Measurements from ENCODE around the gene TXNL1. TPM values are rescaled to one million over a fixed set of nuclear protein-coding genes. Genes with fewer than 3 reads are reported as not detected.
A peak's percentile ranks its signal among the peaks of the same experiment; 100 is the strongest.

The TXNL1 gene
- total and polyA plus RNA-seq, 2 of the 13 experiments (the other 11 are each of a cell fraction or from before 2014, with no cell fraction given): 41.9 to 73.1 TPM

DNA sequence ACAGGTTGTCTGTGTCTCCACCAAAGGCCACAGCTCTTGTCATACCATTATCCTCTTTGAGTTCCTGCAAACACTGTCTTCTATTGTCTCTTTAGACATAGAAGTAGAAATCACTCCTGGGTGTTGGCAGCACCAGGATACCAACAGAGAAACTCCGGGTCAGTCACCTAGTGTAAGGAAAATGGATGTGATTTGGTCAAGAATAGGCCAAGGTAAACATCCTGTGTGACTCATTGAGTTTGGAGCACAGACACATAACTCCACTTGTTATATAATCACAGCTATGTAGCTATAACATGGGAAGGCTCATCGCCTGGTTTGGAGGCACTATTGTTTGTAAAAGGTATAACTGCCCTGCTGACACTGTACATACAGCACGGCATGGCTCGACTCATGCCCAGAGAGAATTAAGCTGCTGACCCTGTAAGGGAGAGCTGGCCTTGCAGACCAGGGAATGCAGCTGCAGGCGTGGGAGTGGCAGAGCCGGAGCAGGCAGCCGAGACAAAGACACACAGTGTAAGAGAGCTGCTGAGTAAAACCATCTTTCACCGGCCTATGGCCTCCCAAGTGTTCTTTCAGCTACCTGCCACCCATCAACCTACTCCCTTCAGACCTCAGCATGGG, 3.4 kb upstream of the TXNL1 start (continued):
- TF ChIP-seq, protein P1, sequence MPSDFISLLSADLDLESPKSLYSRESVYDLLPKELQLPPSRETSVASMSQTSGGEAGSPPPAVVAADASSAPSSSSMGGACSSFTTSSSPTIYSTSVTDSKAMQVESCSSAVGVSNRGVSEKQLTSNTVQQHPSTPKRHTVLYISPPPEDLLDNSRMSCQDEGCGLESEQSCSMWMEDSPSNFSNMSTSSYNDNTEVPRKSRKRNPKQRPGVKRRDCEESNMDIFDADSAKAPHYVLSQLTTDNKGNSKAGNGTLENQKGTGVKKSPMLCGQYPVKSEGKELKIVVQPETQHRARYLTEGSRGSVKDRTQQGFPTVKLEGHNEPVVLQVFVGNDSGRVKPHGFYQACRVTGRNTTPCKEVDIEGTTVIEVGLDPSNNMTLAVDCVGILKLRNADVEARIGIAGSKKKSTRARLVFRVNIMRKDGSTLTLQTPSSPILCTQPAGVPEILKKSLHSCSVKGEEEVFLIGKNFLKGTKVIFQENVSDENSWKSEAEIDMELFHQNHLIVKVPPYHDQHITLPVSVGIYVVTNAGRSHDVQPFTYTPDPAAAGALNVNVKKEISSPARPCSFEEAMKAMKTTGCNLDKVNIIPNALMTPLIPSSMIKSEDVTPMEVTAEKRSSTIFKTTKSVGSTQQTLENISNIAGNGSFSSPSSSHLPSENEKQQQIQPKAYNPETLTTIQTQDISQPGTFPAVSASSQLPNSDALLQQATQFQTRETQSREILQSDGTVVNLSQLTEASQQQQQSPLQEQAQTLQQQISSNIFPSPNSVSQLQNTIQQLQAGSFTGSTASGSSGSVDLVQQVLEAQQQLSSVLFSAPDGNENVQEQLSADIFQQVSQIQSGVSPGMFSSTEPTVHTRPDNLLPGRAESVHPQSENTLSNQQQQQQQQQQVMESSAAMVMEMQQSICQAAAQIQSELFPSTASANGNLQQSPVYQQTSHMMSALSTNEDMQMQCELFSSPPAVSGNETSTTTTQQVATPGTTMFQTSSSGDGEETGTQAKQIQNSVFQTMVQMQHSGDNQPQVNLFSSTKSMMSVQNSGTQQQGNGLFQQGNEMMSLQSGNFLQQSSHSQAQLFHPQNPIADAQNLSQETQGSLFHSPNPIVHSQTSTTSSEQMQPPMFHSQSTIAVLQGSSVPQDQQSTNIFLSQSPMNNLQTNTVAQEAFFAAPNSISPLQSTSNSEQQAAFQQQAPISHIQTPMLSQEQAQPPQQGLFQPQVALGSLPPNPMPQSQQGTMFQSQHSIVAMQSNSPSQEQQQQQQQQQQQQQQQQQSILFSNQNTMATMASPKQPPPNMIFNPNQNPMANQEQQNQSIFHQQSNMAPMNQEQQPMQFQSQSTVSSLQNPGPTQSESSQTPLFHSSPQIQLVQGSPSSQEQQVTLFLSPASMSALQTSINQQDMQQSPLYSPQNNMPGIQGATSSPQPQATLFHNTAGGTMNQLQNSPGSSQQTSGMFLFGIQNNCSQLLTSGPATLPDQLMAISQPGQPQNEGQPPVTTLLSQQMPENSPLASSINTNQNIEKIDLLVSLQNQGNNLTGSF (CRISPR knock-in tag; IDR thresholded peaks at IDR 0.05): no peak
- TF ChIP-seq ZBTB7B (CRISPR knock-in tag; IDR thresholded peaks at IDR 0.05) (no peak), HMG20A (CRISPR knock-in tag; IDR thresholded peaks at IDR 0.05; ENCODE audit: borderline replicate concordance) (peak; percentile 75; the same call in 1 of the 2 replicates), FOXK1 (CRISPR knock-in tag; IDR thresholded peaks at IDR 0.05; ENCODE audit: borderline replicate concordance, low read depth) (peak; percentile 59; the same call in 1 of the 2 replicates), SMAD1 (CRISPR knock-in tag; IDR thresholded peaks at IDR 0.05; ENCODE audit: borderline replicate concordance, low read depth) (no peak), MXD4 (CRISPR knock-in tag; IDR thresholded peaks at IDR 0.05) (no peak), FOSL1 (CRISPR knock-in tag; IDR thresholded peaks at IDR 0.05; ENCODE audit: borderline replicate concordance) (peak; percentile 75; the same call in 1 of the 2 replicates), PPARG (CRISPR knock-in tag; conservative IDR thresholded peaks at IDR 0.05) (no peak), EP300 (IDR thresholded peaks at IDR 0.05; ENCODE audit: low read depth in 2 of 2, low read length in 2 of 2) (no peak), EP300 (CRISPR knock-in tag; IDR thresholded peaks at IDR 0.05; ENCODE audit: borderline replicate concordance) (peak; percentile 20; the same call in 1 of the 2 replicates), MYNN (CRISPR knock-in tag; IDR thresholded peaks at IDR 0.05; ENCODE audit: low read depth) (no peak)
- TF ChIP-seq, protein P2, sequence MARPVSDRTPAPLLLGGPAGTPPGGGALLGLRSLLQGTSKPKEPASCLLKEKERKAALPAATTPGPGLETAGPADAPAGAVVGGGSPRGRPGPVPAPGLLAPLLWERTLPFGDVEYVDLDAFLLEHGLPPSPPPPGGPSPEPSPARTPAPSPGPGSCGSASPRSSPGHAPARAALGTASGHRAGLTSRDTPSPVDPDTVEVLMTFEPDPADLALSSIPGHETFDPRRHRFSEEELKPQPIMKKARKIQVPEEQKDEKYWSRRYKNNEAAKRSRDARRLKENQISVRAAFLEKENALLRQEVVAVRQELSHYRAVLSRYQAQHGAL (CRISPR knock-in tag; IDR thresholded peaks at IDR 0.05; ENCODE audit: not compliant biosample characterization): no peak
- TF ChIP-seq, protein P3, sequence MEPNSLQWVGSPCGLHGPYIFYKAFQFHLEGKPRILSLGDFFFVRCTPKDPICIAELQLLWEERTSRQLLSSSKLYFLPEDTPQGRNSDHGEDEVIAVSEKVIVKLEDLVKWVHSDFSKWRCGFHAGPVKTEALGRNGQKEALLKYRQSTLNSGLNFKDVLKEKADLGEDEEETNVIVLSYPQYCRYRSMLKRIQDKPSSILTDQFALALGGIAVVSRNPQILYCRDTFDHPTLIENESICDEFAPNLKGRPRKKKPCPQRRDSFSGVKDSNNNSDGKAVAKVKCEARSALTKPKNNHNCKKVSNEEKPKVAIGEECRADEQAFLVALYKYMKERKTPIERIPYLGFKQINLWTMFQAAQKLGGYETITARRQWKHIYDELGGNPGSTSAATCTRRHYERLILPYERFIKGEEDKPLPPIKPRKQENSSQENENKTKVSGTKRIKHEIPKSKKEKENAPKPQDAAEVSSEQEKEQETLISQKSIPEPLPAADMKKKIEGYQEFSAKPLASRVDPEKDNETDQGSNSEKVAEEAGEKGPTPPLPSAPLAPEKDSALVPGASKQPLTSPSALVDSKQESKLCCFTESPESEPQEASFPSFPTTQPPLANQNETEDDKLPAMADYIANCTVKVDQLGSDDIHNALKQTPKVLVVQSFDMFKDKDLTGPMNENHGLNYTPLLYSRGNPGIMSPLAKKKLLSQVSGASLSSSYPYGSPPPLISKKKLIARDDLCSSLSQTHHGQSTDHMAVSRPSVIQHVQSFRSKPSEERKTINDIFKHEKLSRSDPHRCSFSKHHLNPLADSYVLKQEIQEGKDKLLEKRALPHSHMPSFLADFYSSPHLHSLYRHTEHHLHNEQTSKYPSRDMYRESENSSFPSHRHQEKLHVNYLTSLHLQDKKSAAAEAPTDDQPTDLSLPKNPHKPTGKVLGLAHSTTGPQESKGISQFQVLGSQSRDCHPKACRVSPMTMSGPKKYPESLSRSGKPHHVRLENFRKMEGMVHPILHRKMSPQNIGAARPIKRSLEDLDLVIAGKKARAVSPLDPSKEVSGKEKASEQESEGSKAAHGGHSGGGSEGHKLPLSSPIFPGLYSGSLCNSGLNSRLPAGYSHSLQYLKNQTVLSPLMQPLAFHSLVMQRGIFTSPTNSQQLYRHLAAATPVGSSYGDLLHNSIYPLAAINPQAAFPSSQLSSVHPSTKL (CRISPR knock-in tag; IDR thresholded peaks at IDR 0.05): peak; percentile 72

Measured in HepG2 (cell line).